Hepatic stellate cell (primary cell): ENCODE results near the gene OR2T5.
"Not testable (repeated sequence)": the region's sequence is repeated elsewhere in the genome, so short reads cannot be mapped to it uniquely, and the experiment has no call there.

Experiments used
- DNase-seq: peaks from one replicate; pipeline ENCODE4 v3.0.0; 2011; ENCODE audit warnings: low spot score

The OR2T5 gene, protein sequence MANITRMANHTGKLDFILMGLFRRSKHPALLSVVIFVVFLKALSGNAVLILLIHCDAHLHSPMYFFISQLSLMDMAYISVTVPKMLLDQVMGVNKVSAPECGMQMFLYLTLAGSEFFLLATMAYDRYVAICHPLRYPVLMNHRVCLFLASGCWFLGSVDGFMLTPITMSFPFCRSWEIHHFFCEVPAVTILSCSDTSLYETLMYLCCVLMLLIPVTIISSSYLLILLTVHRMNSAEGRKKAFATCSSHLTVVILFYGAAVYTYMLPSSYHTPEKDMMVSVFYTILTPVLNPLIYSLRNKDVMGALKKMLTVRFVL

DNA sequence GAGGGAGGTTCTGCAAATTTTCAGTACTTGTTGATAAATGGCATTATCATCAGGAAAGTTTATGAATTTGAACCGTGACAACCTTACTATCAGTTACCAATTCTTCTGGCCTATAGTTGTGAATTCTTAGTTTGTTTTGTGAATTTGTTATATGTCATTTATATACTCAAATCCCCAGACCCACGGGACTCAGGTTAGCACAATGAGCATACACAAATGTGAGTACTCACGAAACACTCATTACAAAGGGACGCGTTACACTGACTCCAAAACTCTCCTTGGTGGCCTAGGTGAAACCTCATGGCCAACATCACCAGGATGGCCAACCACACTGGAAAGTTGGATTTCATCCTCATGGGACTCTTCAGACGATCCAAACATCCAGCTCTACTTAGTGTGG, at the start of gene OR2T5:
Gene OR2T5 (plus strand): TSS at position 301 of the 400 bp plus-strand sequence. CDS start 0 bp downstream, at position 301.
- not testable (repeated sequence) for DNase-seq

DNA sequence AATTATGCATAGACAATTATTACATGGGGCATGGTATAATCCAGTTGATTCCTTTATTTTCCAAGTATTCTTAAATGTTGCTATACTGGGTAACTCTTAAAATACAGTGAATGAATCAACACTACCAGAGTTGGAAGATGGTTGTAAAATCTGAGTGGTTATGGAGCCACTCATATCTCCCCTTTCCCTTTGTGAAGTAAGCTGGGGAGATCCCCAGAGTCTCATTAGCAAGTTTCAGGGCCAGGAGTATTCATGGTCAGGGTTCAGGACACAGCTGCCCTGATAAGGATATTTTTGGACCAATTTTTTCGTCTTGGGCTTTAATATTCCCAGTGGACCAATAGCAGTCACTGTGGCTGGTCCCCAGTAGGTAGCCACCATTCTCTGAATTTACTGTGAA, 49.7 kb upstream of the OR2T5 start:
- DNase-seq: not testable (repeated sequence)

DNA sequence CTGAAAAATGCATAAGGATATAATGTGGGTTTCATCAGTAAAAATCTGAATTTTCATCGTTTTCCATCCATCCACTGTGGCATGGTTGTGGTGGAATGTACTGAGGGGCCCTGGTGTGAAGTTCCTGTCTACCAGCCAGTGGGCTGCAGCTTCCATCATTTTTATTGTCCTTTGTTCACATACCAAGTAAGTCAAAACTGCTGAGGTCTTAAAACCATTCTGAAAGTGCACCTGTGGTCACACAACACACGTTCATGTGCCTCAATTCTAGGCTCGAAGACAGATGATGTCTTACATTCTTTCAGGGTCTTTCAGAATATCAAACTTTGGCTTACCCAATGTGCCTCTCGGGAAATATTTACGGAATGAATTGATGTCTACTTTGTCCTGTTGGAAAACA, 49.1 kb upstream of the OR2T5 start:
- DNase-seq: not testable (repeated sequence)

GRCh38 chr1:248442500-248443277, 45.7 kb upstream of the OR2T5 start:
- DNase-seq: not testable (repeated sequence)

DNA sequence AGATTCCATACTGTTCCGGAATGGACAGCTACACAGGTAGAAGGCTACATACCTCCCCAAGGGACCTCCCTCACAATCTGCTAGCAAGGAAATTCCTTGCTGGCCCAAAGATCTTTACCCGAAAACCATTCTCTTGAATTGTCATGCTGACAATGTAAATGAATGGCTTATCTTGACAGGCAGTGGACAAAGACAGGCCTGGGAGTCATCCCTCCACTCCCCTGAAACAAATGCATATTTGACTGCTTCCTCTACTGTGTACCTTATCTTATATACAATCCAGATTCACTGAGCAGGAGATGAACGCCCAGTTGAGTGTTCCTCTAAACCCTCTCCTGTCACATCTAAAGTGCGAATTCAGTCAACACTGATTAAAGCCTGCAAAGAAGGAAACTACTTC, 43.8 kb upstream of the OR2T5 start:
- DNase-seq: not testable (repeated sequence)

DNA sequence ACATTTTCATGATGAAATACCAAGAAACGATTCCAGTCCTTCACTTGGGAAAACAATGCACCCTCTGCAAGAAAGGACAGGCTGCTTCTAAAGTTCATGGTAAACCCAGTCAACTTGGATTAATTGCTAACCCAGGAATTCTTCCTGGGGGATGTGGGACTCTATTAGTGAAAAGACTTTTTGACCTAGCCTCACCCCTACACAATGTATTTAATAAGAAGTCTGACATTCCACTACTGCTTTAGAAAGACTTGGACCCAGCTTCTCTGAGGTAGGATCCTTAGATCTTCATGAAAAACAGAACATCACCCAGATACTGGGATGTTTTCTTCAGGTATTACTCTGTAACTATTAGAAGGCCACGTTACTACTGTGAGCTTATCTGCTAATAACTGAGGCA, 43.0 kb upstream of the OR2T5 start, which contains the start of gene OR2T2:
Gene OR2T2 (plus strand): TSS at position 239 of the 400 bp plus-strand sequence. CDS start 7,161 bp downstream, outside the sequence.
- DNase-seq: not testable (repeated sequence)

DNA sequence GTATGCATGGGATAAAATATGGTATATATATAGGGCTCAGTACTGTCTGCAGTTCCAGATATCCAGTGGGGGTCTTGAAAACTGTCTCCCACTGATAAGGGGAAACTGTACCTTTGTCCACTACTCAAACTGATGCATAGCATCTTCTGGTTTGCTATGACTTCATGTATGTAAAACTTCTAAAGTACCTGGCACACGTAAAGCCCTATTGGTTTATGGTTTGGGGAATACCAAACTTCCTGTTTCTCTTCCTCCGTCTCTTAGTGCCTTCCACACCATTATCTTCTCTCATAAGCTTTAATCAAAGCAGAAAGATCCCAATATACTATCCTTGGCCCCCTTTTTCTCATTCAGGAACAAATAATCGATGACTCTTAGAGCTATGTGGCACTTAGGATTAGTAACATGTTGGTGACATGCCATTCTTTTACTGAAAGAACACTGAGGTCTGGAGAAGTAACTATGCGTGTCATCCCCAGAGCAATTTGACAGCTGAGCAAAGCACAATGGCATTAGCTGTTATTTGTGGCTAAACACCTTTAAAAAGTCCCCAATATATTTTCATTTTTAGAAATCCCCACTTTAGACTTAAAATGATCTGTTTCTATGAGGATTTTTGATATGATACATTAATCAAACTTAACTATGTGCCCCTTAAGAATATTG, 39.8 kb upstream of the OR2T5 start:
- DNase-seq: not testable (repeated sequence)

GRCh38 chr1:248449821-248450465, 38.4 kb upstream of the OR2T5 start:
- not testable (repeated sequence) for DNase-seq

DNA sequence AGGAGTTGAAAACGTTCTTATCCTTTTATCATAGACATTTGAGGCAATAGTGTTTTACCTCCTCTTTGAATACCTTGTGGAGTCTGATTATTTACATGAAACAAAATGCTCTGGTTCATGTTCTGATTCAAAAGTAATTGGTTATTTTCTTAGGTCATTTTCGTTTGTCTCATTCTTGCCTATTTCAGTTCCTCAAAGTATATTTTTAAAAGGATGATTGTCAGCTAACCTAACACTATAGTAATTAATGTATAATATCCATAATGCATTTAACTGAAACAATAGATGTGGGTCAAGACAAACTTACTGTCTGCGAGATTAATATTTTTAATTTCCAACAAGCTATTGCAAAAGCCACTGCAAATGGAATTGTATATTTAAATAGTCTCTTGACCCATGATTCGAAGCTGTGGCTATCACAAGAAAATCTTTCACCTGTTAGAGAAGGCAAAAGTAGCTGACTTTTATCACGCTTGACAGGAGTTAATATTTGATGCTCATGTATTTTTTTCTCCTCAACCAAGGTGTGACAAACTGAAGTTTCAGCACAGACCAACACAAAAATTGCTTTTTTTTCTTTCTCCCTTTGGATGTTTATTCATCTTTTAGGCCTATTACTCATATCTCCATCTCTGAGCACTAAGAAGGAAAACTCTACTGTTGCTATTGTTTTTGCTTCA, 37.8 kb upstream of the OR2T5 start:
- DNase-seq: not testable (repeated sequence)

DNA sequence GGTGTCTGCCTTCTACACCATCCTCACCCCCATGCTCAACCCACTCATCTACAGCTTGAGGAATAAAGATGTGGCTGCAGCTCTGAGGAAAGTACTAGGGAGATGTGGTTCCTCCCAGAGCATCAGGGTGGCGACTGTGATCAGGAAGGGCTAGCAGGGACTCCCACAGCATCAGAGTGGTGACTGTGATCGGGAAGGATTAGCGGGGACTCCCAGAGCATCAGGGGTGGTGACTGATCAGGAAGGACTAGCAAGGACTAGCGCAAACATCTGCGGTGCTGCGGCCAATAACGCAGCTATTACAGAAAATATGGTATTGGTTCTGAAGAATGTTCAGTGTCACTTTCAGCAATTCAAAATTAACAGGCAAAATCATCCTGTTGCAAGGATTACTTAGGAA, 34.8 kb upstream of the OR2T5 start:
- DNase-seq: not testable (repeated sequence)

- DNase-seq: not testable (repeated sequence)
These were observed 33.3 kb upstream of the OR2T5 start for GRCh38 chr1:248455045-248455444.

DNA sequence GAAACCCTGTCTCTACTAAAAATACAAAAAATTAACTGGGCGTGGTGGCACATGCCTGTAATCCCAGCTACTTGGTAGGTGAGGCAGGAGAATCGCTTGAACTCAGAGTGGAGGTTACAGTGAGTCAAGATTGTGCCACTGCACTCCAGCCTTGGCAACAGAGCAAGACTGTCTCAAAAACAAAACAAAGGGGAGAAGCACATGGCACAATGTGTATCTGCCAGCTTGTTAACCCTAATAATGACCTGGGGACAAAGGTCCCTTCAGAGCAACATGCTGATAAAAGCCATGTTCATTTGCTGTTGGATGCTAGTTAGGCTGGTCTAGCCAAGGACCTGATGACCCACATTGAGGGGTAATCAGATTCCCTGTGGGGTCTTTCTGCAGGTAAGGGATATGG, 31.8 kb upstream of the OR2T5 start:
- not testable (repeated sequence) for DNase-seq

GRCh38 chr1:248459117-248459516, 29.3 kb upstream of the OR2T5 start:
- DNase-seq: not testable (repeated sequence)

DNA sequence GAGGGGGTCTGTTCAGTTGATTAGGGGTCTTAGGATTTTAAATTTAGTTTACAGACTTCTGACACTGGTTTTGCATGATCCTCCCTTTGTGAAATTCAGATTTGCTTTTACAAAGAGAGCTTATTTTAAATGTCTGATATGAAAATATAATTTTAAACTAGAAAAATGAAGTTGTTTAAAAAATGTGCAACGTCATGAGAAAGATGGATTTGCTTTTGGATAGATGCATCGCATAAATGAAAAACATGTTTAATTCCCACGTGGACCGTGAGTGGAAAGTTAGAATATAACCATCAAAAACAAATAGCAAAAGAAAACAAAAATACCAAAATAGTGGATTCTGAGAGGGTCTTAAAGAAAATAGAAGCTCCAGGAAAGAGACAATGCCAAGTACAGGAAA, 17.2 kb upstream of the OR2T5 start:
- no peak for DNase-seq

GRCh38 chr1:248472111-248472510, 16.3 kb upstream of the OR2T5 start:
- not testable (repeated sequence) for DNase-seq

- DNase-seq: not testable (repeated sequence)
These were observed 15.3 kb upstream of the OR2T5 start, which contains the start of gene OR2T3 for GRCh38 chr1:248473051-248473450. Gene OR2T3, plus strand, starts transcription at chr1:248473351. Its CDS starts 0 bp downstream, at chr1:248473351.

GRCh38 chr1:248475660-248476059, 12.7 kb upstream of the OR2T5 start:
- not testable (repeated sequence) for DNase-seq

DNA sequence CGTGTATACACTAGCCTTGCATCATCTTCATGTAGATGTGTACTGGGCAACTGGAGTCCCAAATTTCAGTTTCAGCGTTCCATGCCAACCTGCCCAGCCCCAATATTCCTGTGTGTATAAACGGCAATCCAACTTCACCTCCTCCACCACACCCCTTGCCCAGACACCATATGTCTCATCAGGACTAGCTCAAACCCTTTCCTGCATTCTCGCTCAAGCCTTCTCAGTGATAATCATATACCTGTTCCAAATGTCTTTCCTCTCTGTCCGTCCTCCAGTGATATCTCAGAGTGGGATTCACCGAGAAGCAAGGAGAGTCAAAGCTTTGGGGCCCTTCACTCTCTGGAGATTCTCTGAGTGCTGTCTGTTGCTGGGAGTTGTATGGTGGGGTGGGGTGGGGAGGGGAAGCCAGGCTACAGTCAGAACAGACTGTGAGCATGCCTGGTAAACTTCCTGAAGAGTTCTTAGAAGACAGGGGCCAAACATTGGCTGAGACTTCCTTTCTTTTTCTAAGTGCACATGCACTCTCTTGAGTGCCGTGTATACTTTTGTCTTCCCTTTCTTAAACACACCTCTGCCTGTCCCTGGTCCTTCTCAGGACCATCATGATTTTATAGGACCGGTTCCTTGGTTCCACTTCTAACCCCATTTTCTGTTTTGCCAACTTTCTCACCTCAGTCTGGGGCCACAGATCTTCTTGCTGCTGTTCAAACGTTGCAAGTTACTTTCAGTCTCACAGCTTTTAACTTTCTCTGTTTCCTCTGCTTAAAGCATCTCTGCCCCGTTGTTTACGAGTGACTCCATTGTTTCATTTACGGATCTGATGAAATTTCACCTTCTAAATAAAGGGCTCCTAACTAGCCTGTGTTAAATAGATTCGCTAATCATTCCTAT, 6.5 kb upstream of the OR2T5 start:
- not testable (repeated sequence) for DNase-seq

- not testable (repeated sequence) for DNase-seq
These were observed 8.3 kb downstream of the OR2T5 start for GRCh38 chr1:248496661-248497060.
